GM12874 (cell line): ENCODE results near the gene RAD9A.

ENCODE experiments used
- TF ChIP-seq, protein P1 (sequence below): IDR thresholded peaks from 2 replicates; pipeline ENCODE4 v1.5.1; 2011; ENCODE audit warnings: low read depth, mild to moderate bottlenecking, control low read depth, low read length, moderate library complexity; ENCODE audit not compliant: insufficient read depth

RAD9A gene

GRCh38 chr11:67401495-67402191, 9.9 kb downstream of the RAD9A start, which contains the start of gene PPP1CA:
Gene PPP1CA (minus strand): TSS chr11:67401858. CDS start chr11:67401782, 76 bp downstream.
- TF ChIP-seq, protein P1, sequence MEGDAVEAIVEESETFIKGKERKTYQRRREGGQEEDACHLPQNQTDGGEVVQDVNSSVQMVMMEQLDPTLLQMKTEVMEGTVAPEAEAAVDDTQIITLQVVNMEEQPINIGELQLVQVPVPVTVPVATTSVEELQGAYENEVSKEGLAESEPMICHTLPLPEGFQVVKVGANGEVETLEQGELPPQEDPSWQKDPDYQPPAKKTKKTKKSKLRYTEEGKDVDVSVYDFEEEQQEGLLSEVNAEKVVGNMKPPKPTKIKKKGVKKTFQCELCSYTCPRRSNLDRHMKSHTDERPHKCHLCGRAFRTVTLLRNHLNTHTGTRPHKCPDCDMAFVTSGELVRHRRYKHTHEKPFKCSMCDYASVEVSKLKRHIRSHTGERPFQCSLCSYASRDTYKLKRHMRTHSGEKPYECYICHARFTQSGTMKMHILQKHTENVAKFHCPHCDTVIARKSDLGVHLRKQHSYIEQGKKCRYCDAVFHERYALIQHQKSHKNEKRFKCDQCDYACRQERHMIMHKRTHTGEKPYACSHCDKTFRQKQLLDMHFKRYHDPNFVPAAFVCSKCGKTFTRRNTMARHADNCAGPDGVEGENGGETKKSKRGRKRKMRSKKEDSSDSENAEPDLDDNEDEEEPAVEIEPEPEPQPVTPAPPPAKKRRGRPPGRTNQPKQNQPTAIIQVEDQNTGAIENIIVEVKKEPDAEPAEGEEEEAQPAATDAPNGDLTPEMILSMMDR: peak; percentile 26; the same call in 1 of the 2 replicates

DNA sequence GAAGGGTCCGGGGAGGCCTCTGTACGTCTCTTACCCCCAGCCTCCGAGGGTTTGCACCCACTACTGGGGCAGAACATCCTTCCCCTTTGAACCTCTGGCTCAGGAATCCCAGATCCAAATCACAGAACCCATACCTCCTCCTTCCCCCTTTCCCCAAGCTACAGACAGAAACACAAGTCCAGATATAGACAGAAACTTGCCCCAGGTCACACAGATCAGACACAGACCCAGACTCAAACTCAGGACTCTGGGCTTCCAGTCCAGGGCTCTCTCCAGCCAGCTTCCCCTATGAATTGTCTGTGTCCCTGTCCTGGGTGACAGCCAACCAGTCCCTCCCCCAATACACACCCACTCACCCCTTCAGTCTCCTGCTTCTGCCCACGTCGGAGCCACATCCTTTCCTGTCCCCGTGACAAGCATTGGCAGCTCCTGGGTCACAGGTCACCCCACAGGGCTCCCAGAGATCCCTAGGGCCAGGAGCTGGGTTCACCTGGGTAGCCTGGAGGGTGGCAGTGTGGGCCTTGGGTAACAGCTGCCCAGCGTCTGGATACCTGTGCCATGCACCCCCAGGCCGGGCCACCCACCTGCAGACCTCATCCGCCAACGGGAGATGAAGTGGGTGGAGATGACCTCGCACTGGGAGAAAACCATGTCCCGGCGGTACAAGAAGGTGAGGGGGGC, 12.9 kb downstream of the RAD9A start:
- TF ChIP-seq, protein P1: no peak

GRCh38 chr11:67405196-67405567, 13.4 kb downstream of the RAD9A start:
- TF ChIP-seq, protein P1: no peak

GRCh38 chr11:67405688-67406339, 14.0 kb downstream of the RAD9A start:
- TF ChIP-seq, protein P1: no peak

DNA sequence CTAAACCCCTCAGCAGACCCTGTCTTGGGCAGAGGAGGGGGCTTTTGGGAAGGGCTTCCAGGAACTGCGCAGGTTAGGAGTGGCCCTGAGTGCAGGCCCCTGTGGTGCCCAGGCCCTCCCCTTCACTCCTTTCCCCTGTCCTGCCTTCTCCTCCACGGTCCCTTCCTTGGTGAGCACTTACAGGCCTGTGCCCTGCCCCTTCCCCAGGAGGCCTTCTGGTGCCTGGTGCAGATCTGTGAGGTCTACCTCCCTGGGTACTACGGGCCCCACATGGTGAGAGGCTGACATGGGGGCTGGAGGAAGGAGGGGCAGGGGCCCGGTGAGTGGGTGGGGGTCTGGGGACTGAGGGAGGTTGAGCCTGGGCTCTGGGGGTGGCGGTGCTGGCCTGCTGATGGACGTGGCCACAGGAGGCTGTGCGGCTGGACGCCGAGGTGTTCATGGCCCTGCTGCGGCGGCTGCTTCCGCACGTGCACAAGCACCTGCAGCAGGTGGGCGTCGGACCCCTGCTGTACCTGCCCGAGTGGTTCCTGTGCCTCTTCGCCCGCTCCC, 14.7 kb downstream of the RAD9A start:
- TF ChIP-seq, protein P1: no peak

GRCh38 chr11:67406969-67407687, 15.3 kb downstream of the RAD9A start:
- TF ChIP-seq, protein P1: no peak
